ENCODE data around the gene CPS1. TPM values are rescaled to one million over a fixed set of nuclear protein-coding genes. Genes with fewer than 3 reads are reported as not detected.

CPS1 gene
- total RNA-seq, 3 donors from 2014 or later, result 5.2 to 10.4 (median 9.2) TPM

DNA sequence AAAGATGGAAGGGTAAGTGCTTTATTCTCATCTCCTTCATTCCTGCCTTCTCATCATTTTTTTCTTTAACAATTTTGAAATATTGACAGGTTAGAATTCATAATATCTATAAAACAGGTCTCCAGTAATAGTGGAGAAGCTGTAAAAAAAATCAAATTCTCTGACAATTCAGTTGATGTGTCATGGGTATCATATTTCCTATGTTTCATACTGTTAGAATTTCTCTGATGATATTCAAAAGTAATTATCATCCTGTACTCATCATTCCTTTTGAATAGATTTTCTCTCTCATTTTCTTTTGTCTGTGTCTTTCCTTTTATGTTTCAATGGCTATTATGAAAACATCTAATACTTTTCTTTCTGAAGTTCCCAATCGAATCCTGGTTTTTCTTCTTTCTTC, 97.7 kb downstream of the CPS1 start:
- intact Hi-C loops (cut with DNase I; ENCODE audit: low total_unique reads), result no loop called here
- DNase-seq (ENCODE audit: low spot score in 2 of 2), result no peak
- H3K4me3 ChIP-seq, result no peak overlapping the region
- no peaks in the 10 kb centered on the region for H3K9me3 ChIP-seq
- no peaks in the 10 kb centered on the region for H3K36me3 ChIP-seq
- TF ChIP-seq CTCF (IDR thresholded peaks at IDR 0.05), result no peak
- TF ChIP-seq POLR2AphosphoS5 (IDR thresholded peaks at IDR 0.05), result no peak
- TF ChIP-seq POLR2A (IDR thresholded peaks at IDR 0.05), result no peak
- H3K27ac ChIP-seq, result no peak overlapping the region
- no peaks in the 10 kb centered on the region for H3K4me1 ChIP-seq
- no peaks in the 10 kb centered on the region for H3K27me3 ChIP-seq

- Histone ChIP-seq H3K9me3 (no peaks in the 10 kb centered on the region), H3K4me1 (no peaks in the 10 kb centered on the region), H3K36me3 (no peaks in the 10 kb centered on the region), H3K27me3 (no peaks in the 10 kb centered on the region), H3K27ac (no peak overlapping the region), H3K4me3 (no peak overlapping the region)
- intact Hi-C loops (cut with DNase I; ENCODE audit: low total_unique reads), result no loop called here
- no peak for DNase-seq (ENCODE audit: low spot score in 2 of 2)
- no peak for TF ChIP-seq POLR2A (IDR thresholded peaks at IDR 0.05)
- TF ChIP-seq CTCF (IDR thresholded peaks at IDR 0.05), result no peak
- TF ChIP-seq POLR2AphosphoS5 (IDR thresholded peaks at IDR 0.05), result no peak
Observed at GRCh38 chr2:210655229-210655975, 99.0 kb downstream of the CPS1 start.

DNA sequence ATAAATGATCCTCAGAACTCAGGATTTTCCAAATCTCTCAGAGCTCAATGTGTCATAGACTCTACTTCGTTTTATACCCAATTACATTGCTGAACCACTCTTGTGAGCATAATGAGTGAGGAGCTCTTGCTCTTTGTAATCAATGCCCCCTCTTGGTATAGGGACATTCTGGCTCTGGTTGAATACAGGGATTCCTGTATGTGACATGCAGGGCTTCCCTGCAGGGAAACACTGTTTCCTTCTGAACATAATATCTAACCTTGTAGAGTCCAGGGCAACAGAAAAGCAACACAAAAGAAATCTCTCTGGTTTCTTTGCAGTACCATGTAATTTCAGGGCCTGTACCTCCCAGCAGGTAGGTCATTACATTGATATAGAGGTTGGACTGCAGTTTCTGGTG, 101.5 kb downstream of the CPS1 start:
- Histone ChIP-seq H3K27me3 (no peaks in the 10 kb centered on the region), H3K27ac (no peak overlapping the region), H3K9me3 (no peaks in the 10 kb centered on the region), H3K4me1 (no peaks in the 10 kb centered on the region), H3K4me3 (no peak overlapping the region), H3K36me3 (no peaks in the 10 kb centered on the region)
- no peak for DNase-seq (ENCODE audit: low spot score in 2 of 2)
- TF ChIP-seq POLR2AphosphoS5 (IDR thresholded peaks at IDR 0.05) (no peak), POLR2A (IDR thresholded peaks at IDR 0.05) (no peak), CTCF (IDR thresholded peaks at IDR 0.05) (no peak)
- intact Hi-C loops (cut with DNase I; ENCODE audit: low total_unique reads), result no loop called here

DNA sequence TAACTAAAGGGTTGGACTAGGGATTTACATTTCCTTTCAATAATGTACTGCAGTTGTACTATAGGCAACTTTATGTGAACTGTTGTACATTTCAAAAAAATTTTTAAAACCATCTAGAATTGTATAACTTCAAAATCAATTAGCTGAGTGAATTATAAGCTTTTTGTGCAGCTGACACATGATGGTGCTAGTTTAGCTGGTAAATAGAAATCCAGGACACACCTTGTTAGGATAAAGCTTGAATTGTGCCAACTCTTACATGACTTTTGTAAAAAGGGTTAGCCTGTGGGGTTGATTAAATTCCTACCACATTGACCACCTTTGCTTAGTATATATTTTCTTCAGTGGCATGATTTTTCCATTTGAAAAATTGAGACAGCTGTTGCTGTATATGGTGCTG, 104.4 kb downstream of the CPS1 start:
- TF ChIP-seq POLR2AphosphoS5 (IDR thresholded peaks at IDR 0.05) (no peak), CTCF (IDR thresholded peaks at IDR 0.05) (no peak), POLR2A (IDR thresholded peaks at IDR 0.05) (no peak)
- Histone ChIP-seq H3K4me3 (no peak overlapping the region), H3K27ac (no peak overlapping the region), H3K9me3 (no peaks in the 10 kb centered on the region), H3K36me3 (no peaks in the 10 kb centered on the region), H3K4me1 (no peaks in the 10 kb centered on the region), H3K27me3 (no peaks in the 10 kb centered on the region)
- intact Hi-C loops (cut with DNase I; ENCODE audit: low total_unique reads), result no loop called here
- no peak for DNase-seq (ENCODE audit: low spot score in 2 of 2)

DNA sequence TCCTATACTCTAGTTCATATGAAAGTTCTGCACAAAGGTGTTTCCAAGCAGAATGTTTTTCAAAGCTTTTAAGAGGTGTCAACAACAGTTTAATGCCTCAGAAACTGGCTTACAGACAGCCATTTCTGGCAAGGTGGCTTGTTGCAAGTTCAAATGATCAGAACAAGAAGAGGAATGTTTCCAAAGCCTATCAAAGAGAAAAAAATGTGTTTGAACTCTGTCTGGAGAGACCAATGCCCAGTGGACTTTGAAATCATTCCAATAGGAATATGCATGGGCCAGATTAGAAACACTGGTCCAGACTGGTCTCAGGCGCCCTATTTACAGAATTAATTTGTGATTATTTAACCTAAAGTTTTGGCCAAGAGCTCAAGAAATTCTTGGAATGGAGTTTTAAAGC, 106.2 kb downstream of the CPS1 start:
- no peaks in the 10 kb centered on the region for H3K36me3 ChIP-seq
- intact Hi-C loops (cut with DNase I; ENCODE audit: low total_unique reads), result no loop called here
- TF ChIP-seq POLR2AphosphoS5 (IDR thresholded peaks at IDR 0.05), result no peak
- no peak for TF ChIP-seq POLR2A (IDR thresholded peaks at IDR 0.05)
- no peak for TF ChIP-seq CTCF (IDR thresholded peaks at IDR 0.05)
- no peaks in the 10 kb centered on the region for H3K4me1 ChIP-seq
- DNase-seq (ENCODE audit: low spot score in 2 of 2), result no peak
- no peaks in the 10 kb centered on the region for H3K27me3 ChIP-seq
- H3K4me3 ChIP-seq, result no peak overlapping the region
- H3K27ac ChIP-seq, result no peak overlapping the region
- H3K9me3 ChIP-seq, result no peaks in the 10 kb centered on the region

Data from breast epithelium (tissue), 4 donors.